GM18867 (cell line): ENCODE measurements around the gene DVL1.
"Not testable (repeated sequence)": the region's sequence is repeated elsewhere in the genome, so short reads cannot be mapped to it uniquely, and the experiment has no call there.

Experiments
- ATAC-seq: cut with Tn5 transposase; IDR thresholded peaks from one replicate; pipeline ENCODE4 v1.9.1; 2021; ENCODE audit warnings: mild to moderate bottlenecking, moderate library complexity; ENCODE audit not compliant: unreplicated experiment

DVL1 gene

DNA sequence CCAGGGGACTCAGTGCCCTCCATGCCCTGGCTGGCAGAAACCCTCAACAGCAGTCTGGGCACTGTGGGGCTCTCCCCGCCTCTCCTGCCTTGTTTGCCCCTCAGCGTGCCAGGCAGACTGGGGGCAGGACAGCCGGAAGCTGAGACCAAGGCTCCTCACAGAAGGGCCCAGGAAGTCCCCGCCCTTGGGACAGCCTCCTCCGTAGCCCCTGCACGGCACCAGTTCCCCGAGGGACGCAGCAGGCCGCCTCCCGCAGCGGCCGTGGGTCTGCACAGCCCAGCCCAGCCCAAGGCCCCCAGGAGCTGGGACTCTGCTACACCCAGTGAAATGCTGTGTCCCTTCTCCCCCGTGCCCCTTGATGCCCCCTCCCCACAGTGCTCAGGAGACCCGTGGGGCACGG, 21.0 kb downstream of the DVL1 start:
- ATAC-seq, result no peak

DNA sequence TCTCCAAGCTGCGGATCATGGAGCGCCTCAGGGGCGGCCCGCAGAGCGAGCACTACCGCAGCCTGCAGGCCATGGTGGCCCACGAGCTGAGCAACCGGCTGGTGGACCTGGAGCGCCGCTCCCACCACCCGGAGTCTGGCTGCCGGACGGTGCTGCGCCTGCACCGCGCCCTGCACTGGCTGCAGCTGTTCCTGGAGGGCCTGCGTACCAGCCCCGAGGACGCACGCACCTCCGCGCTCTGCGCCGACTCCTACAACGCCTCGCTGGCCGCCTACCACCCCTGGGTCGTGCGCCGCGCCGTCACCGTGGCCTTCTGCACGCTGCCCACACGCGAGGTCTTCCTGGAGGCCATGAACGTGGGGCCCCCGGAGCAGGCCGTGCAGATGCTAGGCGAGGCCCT, 21.9 kb downstream of the DVL1 start:
- ATAC-seq, result no peak

DNA sequence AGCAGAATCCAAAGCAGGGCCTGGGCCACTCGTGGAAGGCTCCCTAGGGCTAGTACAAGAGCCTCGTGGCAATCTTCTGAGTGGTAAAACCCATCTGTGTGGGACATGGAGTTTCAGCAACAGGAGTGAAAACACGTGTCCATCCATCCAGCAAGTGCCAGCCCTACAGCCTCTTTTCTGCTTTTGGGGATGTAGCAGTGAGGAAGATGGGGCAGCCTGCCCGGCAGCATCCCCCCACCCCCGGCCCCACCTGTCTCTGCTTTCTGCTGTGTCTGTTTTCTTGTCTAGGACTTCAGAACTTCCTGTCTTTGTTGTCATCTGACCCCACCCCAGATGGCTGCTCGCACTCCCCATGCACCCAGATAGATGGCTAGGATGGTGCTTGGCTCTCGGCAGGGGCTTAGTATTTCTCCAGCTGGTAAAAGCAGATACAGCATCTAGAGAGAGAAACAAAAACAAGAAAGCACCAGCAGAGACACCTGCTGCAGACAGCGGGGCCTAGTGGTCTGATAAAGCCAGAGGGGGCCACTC, 23.1 kb downstream of the DVL1 start:
- no peak for ATAC-seq

DNA sequence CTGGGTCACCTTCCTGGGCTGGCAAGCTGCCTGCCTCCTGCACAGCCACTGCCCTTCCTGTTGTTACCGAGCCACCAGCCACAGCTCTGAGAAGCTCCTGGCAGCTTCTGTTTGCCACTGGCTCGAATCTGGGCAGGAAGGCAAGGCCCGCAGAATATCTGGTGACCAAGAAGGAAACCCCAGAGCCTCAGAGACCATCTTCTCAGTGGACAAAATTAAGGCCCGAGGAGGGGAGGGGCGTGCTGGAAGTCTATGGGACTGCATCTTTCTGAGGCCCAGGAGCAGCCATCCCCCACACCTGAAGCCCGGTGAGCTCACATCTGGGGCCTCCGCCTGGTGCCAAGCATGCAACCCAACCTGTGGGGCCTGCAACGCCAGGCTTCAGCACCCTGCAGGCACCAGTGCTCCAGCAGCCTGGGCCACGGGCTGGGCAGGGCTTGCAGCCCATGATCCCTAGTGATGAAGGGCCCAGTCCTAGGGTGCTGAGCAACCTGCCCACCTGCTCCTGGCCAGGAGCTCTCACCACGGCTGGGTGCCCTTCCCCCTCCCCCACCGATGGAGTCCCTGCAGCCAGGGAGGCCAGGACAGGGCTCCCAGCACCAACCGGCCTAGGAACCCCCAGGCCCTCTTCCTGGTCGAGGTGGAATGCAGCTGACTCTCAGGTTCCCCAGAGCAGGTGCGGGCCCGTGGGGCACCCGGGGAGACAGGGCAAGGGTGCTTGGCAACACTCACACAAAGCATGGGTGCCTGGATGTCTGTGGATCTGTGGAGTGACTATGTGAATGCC, 23.7 kb downstream of the DVL1 start:
- no peak for ATAC-seq

DNA sequence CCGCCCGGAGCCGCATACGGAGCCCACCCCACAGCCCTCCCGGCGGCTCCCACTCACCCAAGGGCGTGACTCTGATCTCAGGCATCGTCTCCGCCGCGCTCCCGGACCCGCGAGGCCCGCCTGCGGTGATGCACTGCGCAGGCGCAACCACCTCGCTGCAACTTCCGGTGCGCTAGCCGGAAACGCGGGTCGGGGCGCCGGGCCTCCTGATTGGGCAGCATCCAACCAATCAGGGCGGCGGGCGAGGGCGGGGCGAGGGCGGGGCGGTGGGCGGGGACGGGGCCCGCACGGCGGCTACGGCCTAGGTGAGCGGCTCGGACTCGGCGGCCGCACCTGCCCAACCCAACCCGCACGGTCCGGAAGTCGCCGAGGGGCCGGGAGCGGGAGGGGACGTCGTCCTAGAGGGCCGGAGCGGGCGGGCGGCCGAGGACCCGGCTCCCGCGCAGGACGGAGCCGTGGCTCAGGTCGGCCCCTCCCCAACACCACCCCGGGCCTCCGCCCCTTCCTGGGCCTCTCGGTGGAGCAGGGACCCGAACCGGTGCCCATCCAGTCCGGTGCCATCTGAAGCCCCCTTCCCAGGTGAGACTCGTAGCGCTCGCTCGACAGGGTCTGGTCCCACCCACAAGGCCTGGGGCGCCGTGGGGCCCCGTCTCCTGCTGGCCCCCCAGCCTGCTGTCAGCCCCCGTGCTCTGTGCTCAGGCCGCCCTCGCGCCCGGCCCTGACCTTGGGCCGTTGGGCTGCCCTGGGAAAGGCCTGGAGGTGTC, 24.5 kb downstream of the DVL1 start, which contains the start of the genes CPTP and INTS11:
Gene CPTP, plus strand, starts transcription at position 279 of the 764 bp plus-strand sequence. CDS start 2,109 bp downstream, outside the sequence.
Gene INTS11, minus strand, starts transcription at position 137 of the 764 bp plus-strand sequence. Its CDS starts 52 bp downstream, at position 85.
- ATAC-seq, result peak; percentile 64

DNA sequence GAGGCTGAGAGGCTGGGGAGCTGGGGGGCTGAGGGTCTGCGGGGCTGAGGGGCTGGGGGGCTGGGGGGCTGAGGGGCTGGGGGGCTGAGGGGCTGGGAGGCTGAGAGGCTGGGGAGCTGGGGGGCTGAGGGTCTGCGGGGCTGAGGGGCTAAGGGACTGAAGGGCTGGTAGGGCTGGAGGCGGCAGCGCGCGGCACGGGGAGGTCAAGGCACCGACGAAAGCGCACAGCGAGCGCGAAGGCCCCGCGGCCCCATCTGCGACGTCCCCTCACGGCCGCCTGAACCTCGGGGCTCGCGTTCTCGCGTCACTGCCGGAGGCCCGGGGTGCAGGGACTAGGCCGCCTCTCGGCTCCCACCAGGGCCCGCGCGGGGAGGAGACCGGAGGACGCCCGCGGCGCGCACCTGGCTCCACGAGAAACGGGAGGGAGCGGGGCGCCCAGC, 25.1 kb downstream of the DVL1 start:
- peak; percentile 25 for ATAC-seq

DNA sequence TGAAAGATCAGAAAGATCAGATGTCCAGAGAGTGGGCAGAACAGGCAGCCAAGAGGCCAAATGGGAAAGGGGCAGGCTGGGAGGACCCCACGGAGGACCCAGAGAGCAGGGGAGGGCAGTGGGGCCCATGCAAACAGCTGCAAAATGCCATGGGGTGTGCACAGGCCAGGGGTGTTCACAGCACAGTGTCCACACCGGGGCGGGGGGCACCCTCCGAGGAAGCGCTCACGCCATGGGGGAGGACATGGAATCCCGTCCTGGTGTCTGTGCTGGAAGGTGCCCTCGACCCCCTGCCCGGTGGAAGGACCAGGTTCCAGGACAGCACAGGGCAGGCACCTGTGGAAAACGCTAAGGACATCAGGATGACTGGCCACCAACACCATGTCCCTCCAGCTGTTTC, 26.3 kb downstream of the DVL1 start:
- no peak for ATAC-seq

DNA sequence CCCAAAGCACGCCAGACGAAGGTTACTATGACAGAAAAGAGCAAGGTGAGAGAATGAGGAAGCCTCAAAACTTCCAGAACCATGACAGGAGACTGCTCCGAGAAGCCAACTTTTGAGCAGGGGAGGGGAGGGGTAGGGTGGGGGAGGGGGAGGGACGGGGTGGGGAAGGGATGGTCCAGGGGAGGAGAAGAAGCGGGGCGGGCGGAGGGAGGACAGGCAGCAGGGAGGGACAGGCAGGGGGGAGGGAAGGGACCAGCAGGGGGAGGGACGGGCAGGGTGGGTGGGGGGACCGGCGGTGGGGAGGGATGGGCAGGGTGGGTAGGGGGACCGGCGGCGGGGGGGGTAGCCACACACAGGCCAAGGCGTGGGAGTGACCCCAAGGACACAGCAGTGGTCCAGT, 26.8 kb downstream of the DVL1 start:
- ATAC-seq, result no peak

DNA sequence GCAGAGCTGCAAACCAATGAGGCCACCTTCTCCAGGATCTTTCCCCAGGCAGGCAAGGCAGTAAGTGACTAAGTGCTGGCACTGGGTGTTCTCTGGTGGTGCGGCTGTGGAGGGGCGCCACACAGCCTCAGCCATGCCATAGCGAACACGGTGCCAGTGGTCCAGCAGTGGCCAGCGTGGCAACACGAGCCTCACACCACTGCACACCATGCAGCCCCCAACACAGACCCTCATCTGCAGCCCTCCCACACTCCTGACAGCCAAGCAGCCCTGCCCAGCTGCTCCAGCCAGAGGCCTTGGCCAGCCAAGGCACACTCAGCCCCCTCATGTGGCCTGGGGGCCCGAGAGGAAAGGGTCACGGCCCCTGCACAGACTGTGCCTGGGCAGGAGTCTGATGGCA, 27.7 kb downstream of the DVL1 start:
- no peak for ATAC-seq

DNA sequence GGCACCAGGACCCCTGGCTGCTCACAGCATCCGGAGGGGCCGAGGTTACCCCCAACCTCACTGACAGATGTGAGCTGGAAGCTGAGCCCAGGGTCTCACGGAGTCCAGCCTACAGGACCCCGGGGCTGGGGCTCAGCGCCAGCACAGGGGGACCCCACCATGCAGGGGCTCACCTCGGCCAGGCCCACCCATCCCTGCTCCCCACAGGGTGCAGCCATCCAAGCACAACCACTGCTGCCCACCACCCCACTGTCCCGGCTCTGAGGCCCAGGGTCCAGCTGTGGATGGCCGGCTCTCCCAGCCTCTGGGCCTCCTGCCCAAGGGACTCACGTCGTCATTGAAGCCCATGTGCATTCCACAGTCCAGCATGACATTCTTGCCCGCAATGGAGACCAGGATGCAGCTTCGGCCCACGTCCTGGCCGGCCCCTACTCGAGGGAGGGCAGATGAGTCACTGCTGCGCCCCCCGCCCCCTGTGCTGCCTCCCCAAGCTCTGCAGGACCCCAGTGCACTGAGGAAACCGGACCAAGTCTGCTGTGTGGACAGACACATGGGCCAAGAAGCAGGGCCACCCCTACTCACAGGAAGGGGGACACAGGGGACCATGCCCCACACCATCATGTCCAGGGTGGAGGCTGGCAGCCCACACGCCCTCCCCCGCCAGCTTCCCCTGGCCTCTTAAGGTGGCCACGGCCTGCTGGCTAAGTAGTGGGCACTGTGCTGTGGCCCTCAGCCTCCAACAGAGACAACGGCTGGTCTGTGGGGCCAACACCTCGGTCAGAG, 28.4 kb downstream of the DVL1 start:
- ATAC-seq, result no peak

DNA sequence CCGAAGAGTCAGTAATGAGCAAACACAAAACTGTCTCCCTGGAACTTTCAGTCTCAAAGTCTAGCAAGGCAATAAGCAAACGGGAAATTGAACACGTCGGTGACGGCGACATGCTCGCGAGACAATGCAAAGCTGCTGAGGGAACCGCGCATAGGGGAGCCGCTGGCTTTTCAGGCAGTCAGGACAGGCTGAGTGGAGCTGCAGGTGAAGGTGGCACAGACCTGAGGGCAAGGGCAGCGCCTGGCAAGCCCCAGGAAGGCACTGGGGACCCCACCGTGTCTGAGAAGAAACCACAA, 29.6 kb downstream of the DVL1 start:
- ATAC-seq, result no peak

DNA sequence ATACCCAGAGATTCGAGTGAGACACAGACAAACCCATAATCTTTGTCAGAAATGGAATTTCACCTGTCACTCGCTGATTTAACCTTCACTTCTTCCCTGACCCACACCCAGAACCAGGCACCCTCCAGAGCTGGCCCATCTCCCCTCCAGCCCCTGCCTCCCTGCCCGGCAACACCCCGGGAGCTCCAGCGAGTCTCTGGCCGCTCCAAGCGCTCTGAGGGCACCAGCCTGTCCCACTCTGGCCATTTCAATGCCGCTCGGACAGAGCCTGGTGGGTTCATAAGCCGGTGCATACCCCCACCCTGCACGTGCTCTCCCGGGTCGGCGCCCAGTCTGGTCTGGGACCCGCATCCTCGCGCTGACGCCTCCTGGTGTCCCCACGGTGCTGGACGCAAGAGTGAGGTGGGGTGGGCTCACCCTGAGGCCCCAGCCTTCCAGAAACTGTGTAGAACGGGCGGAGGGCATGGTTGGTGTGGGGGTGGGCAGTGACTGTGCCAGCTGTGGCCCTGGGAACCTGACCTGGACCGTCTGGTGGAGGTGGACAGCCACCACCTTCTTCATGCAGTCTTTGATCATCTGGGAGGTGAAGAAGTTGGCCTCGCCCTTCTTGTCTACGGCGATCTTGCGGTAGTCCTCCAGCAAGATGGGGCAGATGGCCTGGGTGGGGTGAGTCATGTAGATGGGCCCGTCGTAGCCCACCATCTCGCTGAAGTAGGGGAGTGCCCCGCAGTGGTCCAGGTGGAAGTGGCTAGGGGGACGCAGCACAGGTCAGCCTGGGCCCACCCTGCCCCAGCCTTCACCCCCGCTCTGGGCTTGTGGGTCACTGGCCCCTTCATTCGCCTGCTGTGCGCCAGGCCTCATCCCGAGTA, 30.2 kb downstream of the DVL1 start:
- no peak for ATAC-seq

DNA sequence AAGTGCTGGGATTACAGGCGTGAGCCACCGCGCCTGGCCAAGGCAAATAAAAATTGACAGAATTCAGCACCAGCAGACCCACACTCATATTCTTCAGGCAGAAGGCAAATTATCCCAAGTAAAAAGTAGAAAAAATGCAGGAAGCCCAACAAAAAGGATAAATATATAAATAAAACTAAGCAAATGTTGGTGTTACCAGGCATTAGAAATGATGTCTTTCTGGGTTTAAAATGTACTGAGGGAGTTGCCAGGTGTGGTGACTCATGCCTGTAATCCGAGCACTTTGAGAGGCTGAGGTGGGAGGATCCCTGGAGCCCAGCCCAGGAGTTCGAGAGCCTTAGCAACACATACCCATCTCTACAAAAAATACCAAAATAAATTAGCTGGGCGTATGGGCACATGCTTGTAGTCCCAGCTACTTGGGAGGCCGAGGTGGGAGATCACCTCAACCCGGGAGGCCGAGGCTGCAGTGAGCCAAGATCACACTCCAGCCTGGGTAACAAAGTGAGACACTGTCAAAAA, 31.0 kb downstream of the DVL1 start:
- no peak for ATAC-seq

DNA sequence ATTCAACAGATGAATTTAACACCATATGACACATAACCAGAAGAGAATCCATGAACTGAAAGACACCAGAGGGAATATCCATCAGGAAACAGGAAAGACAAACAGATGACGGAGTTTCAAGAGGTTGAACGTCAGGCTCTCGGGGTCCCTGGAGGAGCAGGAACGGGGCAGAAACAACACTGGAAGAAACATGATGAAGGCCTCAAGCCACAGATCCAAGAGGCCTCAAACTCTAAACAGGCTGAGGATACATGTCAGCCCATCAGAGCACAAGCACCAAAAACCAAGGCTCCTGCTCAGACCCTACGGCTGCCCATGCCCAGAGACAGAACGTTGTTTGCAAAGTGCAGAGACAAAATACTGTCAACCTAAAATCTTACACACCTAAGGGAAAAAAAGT, 31.8 kb downstream of the DVL1 start:
- ATAC-seq, result no peak

DNA sequence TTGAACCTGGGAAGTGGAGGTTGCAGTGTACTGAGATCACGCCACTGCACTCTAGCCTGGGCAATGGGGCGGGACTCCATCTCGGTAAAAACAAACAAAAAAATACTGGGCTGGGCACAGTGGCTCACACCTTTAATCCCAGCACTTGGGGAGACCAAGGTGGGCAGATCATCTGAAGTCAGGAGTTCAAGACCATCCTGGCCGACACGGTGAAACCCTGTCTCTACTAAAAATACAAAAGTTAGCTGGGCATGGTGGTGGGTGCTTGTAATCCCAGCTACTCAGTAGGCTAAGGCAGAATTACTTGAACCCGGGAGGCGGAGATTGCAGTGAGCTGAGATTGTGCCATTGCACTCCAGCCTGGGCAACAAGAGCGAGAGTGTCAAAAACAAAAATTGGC, 33.0 kb downstream of the DVL1 start:
- not testable (repeated sequence) for ATAC-seq

DNA sequence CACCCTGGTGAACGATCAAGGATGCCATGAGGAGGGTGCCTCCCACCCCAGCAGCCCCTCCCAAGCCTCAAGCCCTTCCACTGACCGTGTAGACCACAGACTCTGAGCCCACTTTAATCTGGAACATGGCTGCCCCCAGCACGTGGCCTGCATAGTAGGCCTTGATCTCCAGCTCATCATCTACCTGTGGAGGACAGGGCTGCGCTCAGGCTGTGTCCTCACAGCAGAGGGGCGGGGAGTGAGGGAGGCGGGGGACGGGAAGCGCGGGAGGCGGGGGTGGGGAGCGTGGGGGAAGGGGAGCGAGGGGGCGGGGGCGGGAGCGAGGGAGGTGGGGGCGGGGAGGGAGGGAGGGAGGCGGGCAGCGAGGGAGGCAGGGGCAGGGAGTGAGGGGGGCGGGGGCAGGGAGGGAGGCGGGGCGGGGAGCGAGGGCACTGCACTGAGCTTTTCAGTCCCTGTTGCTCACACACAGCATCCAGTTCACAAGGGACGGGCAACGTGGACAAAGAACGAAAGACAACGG, 33.7 kb downstream of the DVL1 start:
- no peak for ATAC-seq

DNA sequence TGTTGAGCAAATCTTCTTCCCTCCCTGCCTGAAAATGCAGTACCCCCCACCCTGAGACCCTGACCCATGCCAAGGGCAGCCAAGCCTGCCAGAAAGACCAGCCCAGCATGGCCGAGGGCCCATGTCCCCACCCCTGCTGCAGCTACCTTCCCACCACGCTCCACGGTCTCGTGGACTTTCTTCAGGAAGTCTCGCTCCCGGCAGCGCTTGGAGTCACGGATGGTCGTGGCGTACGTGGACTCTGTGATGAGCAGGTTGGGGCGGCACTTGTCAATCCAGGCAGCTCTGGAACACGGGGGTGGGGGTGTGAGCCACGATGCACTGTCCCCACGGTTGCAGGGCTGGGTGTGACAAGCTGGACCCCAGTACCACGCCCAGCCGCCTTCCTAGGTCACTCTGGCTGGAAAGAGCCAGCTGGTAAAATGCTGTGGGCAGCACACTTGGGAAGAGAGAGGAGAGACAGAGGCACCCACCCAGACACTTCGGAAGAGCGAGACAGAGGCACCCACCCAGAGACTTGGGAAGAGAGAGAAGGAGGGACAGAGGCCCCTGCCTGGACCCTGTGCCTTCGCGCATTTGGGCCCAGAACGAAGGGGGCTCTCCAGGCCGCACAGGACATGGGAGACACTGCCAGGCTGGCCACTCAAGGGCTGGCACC, 34.4 kb downstream of the DVL1 start:
- ATAC-seq, result no peak

DNA sequence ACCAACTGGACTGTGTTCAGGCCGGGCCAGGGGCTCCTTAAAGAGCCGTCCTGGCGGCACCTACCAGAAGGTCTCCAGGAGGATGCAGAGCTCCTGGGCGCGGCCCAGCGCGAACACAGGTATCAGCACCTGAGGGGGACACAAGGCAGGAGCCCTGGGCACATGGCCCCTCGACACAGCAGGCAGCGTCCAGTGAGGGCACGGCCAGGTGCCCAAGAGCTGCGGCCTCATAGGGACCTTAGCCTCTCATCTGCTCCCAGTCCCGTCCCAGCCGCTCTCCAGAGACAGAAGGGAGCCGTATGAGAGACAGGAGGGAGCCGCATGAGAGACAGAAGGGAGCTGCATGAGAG, 35.0 kb downstream of the DVL1 start:
- ATAC-seq, result no peak

DNA sequence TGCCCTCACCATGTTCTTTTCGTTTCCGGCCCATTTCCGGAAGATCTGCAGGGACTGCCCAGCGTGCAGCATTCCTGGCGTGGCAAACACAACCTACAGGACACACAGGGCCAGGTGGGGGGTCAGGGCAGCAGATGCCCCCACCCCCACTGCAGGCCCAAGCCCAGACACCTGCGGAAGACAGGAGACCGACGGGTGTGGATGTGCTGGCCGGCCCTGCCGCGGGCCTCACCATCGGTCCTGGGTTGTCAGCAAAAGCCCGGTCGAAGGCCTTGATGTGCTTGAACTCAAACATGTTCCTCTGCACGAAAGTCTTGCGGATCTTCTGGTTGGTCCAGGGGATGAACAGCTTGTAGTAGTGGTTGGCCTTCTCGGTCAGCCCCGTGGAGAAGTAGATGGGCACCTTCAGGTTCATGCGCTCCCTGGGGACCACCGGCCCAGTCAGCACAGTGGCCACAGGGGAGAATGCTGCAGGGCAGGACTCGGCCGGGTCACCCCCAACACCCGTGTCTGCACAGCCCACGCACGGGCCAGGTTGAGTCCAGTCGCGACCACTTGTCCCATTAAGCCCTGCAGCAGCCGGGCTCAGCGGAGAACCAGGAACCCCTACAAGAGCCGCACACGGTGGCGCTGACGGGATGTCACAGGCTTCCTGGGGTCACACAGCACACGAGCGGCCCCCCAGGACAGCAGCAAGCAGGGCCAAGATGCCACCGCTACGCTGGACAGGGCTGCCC, 35.5 kb downstream of the DVL1 start:
- ATAC-seq, result no peak
